Stimulated activated CD4-positive, alpha-beta T cell treated with anti-CD3 and anti-CD28 coated beads, TNF-alpha, amount 100 ng/mL, for 24 hours (primary cell): ENCODE results near the gene GATA6.

Experiments used
- DNase-seq, 3 experiments: peaks; one replicate each; pipeline ENCODE4 v3.0.0-alpha.2; 2020; ENCODE audit warnings: low read depth in 3 of 3

GATA6 gene

DNA sequence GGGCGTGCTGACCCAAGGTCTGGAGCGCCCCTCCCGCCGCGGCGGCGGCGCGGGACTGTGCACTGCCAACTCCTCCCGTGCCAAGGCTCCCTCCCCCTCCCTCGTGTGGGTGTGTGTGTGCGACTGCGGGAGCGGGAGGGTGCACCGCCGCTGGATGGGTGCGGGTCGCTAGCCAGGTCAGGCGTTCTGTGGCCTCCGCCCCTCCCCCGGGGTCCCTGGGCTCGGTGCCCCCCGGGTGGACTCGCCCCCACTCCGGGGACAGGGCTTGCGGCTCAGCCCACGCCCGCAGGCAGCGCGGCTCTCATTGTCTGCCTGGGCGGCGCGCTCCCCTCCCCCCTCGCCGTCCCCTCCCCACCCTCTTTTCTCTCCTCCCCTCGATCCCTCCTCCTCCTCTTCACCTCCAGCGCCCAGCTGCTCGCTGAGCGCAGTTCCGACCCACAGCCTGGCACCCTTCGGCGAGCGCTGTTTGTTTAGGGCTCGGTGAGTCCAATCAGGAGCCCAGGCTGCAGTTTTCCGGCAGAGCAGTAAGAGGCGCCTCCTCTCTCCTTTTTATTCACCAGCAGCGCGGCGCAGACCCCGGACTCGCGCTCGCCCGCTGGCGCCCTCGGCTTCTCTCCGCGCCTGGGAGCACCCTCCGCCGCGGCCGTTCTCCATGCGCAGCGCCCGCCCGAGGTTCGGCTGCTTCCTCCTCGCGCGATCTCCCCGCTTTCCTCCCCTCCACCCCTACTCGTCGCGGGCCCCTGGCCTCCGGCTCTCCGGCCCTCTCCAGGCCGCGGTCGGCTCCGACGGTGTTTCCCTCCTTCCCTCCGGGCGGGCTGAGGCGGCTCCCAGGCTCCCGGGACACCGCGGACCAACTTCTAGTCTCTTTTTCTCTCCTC, at the start of gene GATA6:
Gene GATA6 (plus strand): TSS at position 579 of the 878 bp plus-strand sequence. CDS start 1,556 bp downstream, outside the sequence.
- no peak for DNase-seq

DNA sequence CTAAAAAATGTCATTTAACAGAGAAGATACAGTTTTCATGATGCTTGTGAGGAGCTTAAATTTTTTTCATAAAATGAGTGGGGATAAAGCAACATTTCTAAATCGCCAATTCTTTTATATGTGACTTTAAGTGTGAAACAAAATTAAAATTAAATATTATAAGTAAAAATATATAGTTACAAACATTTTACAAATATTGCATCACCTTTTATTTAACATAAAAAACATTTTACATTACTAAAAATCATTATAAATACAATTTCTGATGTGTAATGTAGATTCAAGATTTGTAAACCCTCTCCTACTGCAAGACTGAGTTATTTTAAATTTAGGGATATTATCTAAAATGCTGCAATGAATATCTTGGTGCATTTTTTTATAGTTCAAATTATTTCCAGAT, 44.4 kb upstream of the GATA6 start:
- no peak for DNase-seq

DNA sequence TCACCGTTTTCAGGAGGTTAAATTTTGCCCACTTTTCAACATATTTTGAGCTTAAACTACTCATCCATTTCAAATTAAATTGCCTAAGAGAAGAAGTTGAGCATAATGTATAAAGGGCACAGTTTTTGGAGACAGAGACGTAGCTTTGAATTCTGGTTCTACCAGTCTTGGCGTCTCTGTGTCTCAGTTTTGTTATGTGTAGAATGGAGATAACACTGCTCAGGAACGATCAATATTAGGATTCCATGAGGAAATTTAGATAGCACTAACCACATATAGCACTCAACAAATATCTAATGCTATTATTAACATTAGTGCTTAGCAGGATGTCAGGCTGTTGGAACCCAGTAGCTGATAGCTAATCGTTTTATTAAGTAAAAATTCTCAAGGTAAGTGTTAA, 40.4 kb upstream of the GATA6 start:
- no peak for DNase-seq

- DNase-seq, result no peak
Observed at GRCh38 chr18:22129778-22130177, 39.6 kb upstream of the GATA6 start.

DNA sequence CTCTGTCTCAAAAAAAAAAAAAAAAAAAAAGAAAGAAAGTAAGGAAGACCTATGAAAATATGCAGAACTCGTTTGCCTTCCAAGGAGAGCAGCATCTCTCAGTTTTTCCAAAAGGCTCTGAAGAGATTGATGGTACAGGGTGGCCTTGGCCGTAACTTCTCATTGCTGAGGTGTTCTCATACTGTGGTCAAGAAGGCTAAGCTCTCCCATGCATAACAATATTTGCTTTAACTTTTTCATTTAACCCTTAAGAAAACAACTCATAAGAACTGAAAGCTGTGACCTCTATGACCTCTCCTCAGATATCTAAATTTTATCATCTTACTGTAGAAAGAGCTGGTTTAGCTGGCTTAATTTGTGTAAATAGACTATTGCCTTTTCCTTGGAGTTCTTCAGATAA, 37.1 kb upstream of the GATA6 start:
- DNase-seq, result no peak

DNA sequence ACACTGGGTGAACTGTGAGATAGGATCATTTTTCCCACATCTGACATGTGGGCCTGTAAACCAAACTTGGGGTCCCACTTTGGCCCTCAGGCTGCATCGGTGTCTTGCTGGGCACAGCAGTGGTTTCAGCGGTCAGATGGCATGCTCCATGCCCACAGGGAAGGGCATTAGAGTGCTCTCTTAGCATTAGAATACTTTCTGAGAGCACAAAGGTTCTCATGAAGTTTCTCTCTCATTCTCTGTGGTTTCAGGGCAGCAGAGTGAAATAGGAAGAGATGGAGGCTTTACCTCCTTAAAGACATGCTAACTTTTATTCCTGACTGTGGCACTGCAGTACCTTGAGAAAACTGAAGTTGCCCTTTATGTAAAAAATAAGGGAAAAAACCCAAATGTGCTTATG, 36.6 kb upstream of the GATA6 start:
- DNase-seq, result no peak

GRCh38 chr18:22136395-22136794, 33.0 kb upstream of the GATA6 start:
- DNase-seq, result no peak

- no peak for DNase-seq
Observed at GRCh38 chr18:22141211-22141610, 28.2 kb upstream of the GATA6 start.

DNA sequence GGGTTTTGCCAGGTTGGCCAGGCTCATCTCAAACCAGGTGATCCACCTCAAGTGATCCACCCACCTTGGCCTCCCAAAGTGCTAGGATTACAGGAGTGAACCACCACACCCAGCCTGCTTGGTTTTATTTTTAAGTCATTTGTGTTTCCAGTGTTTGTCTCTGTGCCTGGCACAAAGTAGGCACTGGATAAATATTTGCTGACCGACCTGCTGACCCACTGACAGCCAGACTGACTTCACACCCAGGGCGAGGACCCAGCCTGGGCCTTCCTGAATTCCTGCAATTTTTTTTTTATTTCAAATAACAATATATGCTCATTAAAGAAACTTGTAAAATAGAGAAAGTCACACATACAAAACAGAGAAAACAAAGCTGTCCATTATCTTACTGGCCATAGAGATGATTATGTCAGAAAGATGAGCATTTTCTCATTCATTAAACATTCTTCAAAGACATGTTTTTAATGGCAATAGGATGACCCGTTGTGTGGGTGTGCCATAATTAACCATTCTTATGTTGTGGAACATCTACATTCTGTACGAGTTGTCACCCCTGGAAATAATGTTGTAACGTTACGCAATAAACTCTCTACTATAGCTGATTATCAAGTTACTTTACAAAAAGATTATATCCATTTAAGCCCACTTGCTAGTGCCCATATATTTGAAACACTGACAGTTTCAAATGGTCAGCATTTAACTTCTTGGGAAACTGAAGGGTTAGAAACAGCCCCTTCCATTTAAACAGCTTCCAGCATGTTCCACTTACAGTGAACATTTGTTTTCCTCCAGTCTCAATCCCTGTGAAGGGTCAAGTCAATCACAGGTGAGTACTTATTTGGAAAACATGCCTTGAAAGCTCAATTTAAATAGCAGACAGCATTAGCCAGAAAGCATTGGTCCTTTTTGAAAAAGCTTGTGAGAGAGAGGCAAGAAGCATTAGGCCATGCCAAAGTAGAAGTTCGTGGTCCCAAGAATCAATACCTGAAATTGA, 25.7 kb upstream of the GATA6 start:
- no peak for DNase-seq

GRCh38 chr18:22145160-22145559, 24.2 kb upstream of the GATA6 start:
- DNase-seq, result no peak

DNA sequence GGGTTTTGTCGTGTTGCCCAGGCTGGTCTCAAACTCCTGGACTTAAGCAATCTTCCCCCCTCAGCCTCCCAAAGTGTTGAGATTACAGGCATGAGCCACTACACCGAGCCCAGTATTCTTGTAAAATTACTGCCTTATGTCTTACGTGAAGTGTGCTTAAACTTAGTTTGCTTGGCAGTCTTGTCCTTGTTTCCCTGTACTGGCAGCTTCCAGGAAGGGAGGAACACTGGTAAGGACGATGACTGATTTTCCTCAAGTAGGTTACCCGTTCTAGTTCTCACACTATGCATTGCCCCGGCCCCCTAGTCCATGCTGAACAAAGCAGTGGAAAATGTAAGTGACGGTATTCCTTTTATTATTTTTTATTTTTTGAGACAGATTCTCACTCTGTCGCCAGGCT, 19.7 kb upstream of the GATA6 start:
- no peak for DNase-seq

DNA sequence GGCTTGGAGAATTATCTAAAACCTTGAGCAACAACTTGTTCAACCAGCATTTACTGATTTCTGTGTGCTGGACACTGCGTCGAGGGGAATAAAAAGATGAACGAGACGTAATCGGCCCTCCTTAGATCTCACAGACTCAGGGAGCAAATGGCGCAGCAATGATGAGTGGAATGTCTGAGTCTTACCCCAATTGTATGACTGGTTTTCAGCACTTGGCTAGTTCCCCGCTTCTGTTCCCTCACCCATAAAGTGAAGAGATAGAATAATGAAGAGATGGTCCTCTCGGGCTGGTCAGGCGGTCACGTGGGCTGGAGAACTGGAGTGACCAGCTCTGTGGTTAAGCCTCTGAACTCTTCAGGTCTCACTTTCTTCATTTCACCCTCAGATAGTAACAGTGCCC, 17.3 kb upstream of the GATA6 start:
- DNase-seq, result no peak

DNA sequence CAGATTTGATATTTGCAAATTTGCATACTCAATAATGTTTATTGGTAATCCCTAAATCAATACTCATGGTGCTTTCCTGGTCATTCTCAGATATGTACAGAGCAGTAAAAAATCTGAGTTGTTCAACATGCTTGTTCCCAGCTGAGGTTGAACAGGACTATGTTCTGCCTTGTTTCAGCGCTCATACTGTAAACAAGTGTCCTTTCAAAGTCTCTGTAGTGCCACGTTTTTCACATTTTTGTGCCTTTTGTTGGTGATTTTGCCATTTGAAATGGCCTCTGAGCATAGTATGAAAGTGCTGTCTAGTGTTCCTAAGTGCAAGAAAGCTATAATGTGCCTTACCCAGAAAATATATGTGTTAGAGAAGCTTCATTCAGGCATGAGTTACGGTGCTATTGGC, 16.0 kb upstream of the GATA6 start:
- no peak for DNase-seq

- no peak for DNase-seq
Observed at GRCh38 chr18:22155584-22155983, 13.8 kb upstream of the GATA6 start.

- no peak for DNase-seq
Observed at GRCh38 chr18:22159014-22159413, 10.4 kb upstream of the GATA6 start.

GRCh38 chr18:22161090-22161489, 8.3 kb upstream of the GATA6 start:
- DNase-seq, result no peak

DNA sequence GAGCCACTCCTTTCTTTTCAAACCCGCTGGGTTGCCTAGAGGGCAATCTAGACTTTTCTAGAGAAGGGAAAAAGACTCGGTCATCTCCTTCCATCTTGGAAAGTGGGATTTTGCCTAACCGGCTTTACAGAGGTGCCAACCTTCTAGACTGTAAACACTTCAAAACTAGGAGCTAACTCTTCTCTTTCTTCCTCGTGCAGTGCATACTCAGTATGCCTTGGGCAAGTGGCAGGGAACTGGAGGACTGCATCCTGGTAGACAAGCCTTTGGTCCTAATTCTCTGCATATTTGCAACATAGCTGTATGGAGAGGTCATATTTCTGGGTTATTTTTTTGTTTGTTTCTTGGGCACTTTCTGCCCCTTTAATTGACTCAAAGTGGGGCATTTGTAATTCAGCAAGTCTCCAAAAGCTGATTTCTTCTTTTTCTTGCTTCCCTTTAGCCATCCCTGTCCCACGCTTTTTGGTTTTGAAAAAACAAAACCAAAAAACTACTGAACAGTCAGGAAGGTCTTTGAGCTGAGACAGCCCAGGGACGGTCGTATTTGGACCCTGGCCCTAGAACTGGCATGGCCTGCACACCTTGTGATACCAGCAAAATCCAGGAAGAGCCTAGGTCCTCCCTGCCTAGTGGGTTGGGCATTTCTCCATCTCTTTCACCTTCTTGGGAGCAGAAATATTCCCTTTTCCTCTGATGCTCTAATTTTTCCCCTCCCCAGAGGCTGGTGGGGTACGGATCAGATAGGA, 5.8 kb upstream of the GATA6 start:
- DNase-seq, result no peak

DNA sequence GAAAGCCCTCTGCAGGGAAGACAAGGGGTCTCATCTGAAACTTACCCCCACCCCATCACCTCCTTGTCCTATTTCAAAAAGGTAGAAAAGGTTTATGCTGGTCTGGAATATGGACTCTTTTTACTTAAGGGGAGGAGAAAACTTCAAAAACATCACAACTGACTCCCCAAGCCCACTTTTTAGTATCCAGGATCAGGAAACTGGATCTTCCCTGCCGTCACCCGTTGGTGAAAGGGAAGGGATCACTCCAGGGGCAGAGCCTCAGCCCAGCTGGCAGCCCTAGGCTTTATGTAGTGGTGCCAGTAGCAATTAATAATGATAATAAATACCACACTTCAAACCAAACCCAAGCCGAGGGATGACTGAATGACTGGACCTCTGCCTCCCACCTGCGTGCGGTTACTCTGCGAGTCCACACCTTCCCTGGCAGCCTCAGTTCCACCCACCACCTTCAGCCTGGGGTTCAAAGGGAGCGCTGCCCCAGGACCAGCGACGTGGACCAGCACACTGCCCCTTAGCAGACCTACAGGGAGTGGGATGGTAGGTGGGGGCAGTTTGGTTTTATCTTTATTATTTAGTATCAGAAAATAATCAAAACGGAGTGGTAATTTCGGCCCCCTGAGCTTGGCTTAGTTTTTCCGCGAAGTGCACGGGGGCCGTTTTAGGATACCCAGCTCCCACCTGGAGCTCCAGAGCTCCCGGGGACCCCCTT, 4.9 kb upstream of the GATA6 start:
- no peak for DNase-seq

- no peak for DNase-seq
Observed at GRCh38 chr18:22165049-22165602, 4.3 kb upstream of the GATA6 start.

- no peak for DNase-seq
Observed at GRCh38 chr18:22165603-22166068, 3.8 kb upstream of the GATA6 start.
